Body of pancreas (tissue), 4 donors: ENCODE results near the gene CCDC158.

Source experiments
- POLR2A ChIP-seq, 3 donors: fragments of 450-650 bp; IDR thresholded peaks; one replicate each; pipeline ENCODE4 v1.6.1; 2016; ENCODE audit warnings: antibody characterized with exemption in 3 of 3, mild to moderate bottlenecking in 2 of 3
- TF ChIP-seq, protein P1 (sequence below), 7 experiments: fragments of 450-650 bp in 4 of 7; fragments of 200-600 bp in 3 of 7; sonication (generic) in 3 of 7; IDR thresholded peaks; one replicate each; pipeline ENCODE4 v1.5.1; 2016 to 2019; ENCODE audit warnings: antibody characterized with exemption in 7 of 7

DNA sequence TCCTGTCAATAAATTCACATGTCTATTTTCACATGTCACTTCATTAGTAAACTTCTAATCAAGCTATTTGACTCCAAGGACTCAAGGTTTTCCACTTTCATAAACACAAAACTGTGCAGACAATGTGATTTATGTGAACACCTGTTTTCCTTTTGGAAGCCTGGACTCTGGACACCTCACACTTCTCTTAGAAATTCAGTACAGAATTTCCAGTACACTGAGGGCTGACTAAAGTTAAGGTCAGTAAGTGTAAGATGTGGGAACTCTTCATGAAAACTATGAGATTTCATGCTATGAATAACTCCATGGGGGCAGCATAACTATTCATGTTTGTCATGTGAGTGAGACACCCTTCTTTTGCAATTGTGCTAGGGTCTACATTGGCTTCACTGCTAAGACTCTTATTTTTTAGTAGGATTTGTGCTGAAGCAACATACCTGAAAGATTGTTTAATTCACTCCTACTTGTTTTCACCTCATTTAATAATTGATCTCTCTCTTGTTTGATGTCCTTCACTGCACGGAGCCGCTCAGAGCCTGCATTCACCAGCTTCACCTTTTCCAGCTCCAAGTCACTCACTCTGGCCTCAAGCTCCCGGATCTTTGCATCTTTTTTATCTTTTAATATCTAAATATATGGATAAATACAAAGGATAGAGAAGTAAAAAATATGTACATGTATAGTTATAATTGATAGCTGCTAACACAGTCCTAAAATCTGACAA, 59.1 kb downstream of the CCDC158 start:
- TF ChIP-seq, protein P1, sequence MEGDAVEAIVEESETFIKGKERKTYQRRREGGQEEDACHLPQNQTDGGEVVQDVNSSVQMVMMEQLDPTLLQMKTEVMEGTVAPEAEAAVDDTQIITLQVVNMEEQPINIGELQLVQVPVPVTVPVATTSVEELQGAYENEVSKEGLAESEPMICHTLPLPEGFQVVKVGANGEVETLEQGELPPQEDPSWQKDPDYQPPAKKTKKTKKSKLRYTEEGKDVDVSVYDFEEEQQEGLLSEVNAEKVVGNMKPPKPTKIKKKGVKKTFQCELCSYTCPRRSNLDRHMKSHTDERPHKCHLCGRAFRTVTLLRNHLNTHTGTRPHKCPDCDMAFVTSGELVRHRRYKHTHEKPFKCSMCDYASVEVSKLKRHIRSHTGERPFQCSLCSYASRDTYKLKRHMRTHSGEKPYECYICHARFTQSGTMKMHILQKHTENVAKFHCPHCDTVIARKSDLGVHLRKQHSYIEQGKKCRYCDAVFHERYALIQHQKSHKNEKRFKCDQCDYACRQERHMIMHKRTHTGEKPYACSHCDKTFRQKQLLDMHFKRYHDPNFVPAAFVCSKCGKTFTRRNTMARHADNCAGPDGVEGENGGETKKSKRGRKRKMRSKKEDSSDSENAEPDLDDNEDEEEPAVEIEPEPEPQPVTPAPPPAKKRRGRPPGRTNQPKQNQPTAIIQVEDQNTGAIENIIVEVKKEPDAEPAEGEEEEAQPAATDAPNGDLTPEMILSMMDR (IDR thresholded peaks at IDR 0.05): no peak
- TF ChIP-seq POLR2A (IDR thresholded peaks at IDR 0.05): no peak
